ENCODE results near the gene EEF1G. TPM values are rescaled to one million over a fixed set of nuclear protein-coding genes. Genes with fewer than 3 reads are reported as not detected.

The EEF1G gene
- total RNA-seq, 1 experiment from 2014 or later = 2,008 TPM

DNA sequence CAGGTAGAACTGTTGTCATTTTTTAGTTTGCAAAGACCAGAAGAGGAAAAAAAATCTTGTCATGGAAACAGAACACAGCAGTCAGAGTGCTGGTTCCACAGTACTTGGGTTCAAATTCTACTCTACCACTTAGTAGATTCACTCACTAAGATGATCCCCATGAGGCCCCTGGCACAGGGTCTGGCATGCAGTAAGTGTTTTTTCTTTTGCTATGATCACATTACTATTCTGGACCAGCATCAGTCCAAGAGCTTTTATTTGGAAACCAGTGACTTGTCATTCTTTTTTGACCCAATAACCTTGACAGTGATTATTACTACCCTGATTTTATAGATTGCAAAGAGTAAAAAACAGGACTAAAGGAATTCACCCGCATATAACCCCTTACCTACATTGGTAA lies 4.1 kb downstream of the EEF1G start:
- Histone ChIP-seq H3K36me3 (ENCODE audit: low read depth) (peaks cover 79% of the 10 kb centered on the region), H3F3A (ENCODE audit: insufficient read depth, low read depth) (peaks cover 94% of the 10 kb centered on the region), H2AFZ (no peak overlapping the region), H3K9me3 (ENCODE audit: insufficient read depth, low read depth) (no peaks in the 10 kb centered on the region), H3K79me2 (ENCODE audit: low read depth) (peaks cover 95% of the 10 kb centered on the region), H3K27me3 (ENCODE audit: insufficient read depth, low read depth) (no peaks in the 10 kb centered on the region), H3K27ac (peak overlapping the region; percentile 2; the same call in 1 of the 2 replicates), H3K4me2 (no peak overlapping the region), H3K4me3 (no peak overlapping the region), H3K9me2 (ENCODE audit: insufficient read depth) (no peaks in the 10 kb centered on the region), H4K20me1 (ENCODE audit: insufficient read depth) (peaks cover 81% of the 10 kb centered on the region), H3K4me1 (replicated peaks; ENCODE audit: insufficient read depth) (peaks cover 45% of the 10 kb centered on the region)
- intact Hi-C loops (cut with micrococcal nuclease; ENCODE audit: unreplicated experiment) = loop anchor here (5.0 kb wide), 1 partner anchor 43 kb away; the partner anchor contains the start of genes EML3 and ROM1
- TF ChIP-seq EZH2 (IDR thresholded peaks at IDR 0.05; ENCODE audit: low read depth) (no peak), CTCF (conservative IDR thresholded peaks at IDR 0.05) (no peak)
- no TSS peak for BruUV-seq (replicated peaks)
- DNase-seq = no peak
- ChIA-PET CTCF (interaction anchor here (1.9 kb wide), 1 partner anchor 9 kb away, joined by 5 read pairs; no protein-coding TSS in a partner anchor), POLR2A (ENCODE audit: unreplicated experiment) (interaction anchor here (0.6 to 0.9 kb wide), 2 partner anchors 23 to 25 kb away, joined by 3 to 36 read pairs; no protein-coding TSS in a partner anchor)

- Histone ChIP-seq H3K4me3 (no peak overlapping the region), H4K20me1 (ENCODE audit: insufficient read depth) (peaks cover 94% of the 10 kb centered on the region), H3K9me3 (ENCODE audit: insufficient read depth, low read depth) (no peaks in the 10 kb centered on the region), H3K4me1 (replicated peaks; ENCODE audit: insufficient read depth) (peaks cover 48% of the 10 kb centered on the region), H3K27ac (no peak overlapping the region), H3K9me2 (ENCODE audit: insufficient read depth) (no peaks in the 10 kb centered on the region), H3K27me3 (ENCODE audit: insufficient read depth, low read depth) (no peaks in the 10 kb centered on the region), H3K4me2 (no peak overlapping the region), H3F3A (ENCODE audit: insufficient read depth, low read depth) (peaks cover 99% of the 10 kb centered on the region), H3K36me3 (ENCODE audit: low read depth) (peaks cover 80% of the 10 kb centered on the region), H2AFZ (no peak overlapping the region), H3K79me2 (ENCODE audit: low read depth) (peaks cover 92% of the 10 kb centered on the region)
- intact Hi-C loops (cut with micrococcal nuclease; ENCODE audit: unreplicated experiment) = no loop called here
- DNase-seq = no peak
- no peak for TF ChIP-seq EZH2 (IDR thresholded peaks at IDR 0.05; ENCODE audit: low read depth)
- no peak for TF ChIP-seq CTCF (conservative IDR thresholded peaks at IDR 0.05)
- ChIA-PET CTCF (no interaction called here), POLR2A (ENCODE audit: unreplicated experiment) (no interaction called here)
- no TSS peak for BruUV-seq (replicated peaks)
Observed at GRCh38 chr11:62567018-62567633, 6.6 kb downstream of the EEF1G start.

DNA sequence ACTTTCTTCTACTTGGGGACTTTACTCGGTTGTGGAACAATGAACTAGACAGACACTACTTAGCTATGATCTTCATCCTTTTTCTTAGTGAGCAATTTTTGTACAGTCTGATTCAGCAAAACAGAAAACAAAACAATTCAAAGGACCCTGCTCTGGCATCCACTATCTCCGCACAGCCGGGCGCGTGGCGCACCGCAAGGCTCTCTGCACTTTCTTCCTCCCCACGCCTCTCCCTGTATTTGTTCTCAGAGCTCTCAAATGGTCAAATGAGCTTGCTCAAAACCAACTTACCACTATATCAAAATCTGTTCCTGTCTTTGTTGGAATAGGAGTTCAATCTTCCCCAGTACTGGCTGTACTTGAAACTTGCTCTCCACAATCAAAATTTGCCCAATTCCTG lies 7.4 kb downstream of the EEF1G start:
- H3K27ac ChIP-seq = peak overlapping the region; percentile 36; the same call in 1 of the 2 replicates
- POLR2A ChIA-PET (ENCODE audit: unreplicated experiment) = no interaction called here
- no peak overlapping the region for H3K4me2 ChIP-seq
- intact Hi-C loops (cut with micrococcal nuclease; ENCODE audit: unreplicated experiment) = no loop called here
- CTCF ChIA-PET = interaction anchor here (0.6 to 1.3 kb wide), 2 partner anchors 70 to 172 kb away, joined by 4 to 13 read pairs; no protein-coding TSS in a partner anchor
- H4K20me1 ChIP-seq (ENCODE audit: insufficient read depth) = peaks cover 91% of the 10 kb centered on the region
- DNase-seq = no peak
- BruUV-seq (replicated peaks) = no TSS peak
- no peak for TF ChIP-seq EZH2 (IDR thresholded peaks at IDR 0.05; ENCODE audit: low read depth)
- no peak for TF ChIP-seq CTCF (conservative IDR thresholded peaks at IDR 0.05)
- peaks cover 99% of the 10 kb centered on the region for H3F3A ChIP-seq (ENCODE audit: insufficient read depth, low read depth)
- H3K36me3 ChIP-seq (ENCODE audit: low read depth) = peaks cover 71% of the 10 kb centered on the region
- peaks cover 48% of the 10 kb centered on the region for H3K4me1 ChIP-seq (replicated peaks; ENCODE audit: insufficient read depth)
- no peaks in the 10 kb centered on the region for H3K9me2 ChIP-seq (ENCODE audit: insufficient read depth)
- no peak overlapping the region for H3K4me3 ChIP-seq
- no peaks in the 10 kb centered on the region for H3K9me3 ChIP-seq (ENCODE audit: insufficient read depth, low read depth)
- H3K27me3 ChIP-seq (ENCODE audit: insufficient read depth, low read depth) = no peaks in the 10 kb centered on the region
- peaks cover 88% of the 10 kb centered on the region for H3K79me2 ChIP-seq (ENCODE audit: low read depth)
- H2AFZ ChIP-seq = no peak overlapping the region
